Colonic mucosa (tissue), 4 donors: ENCODE data around the gene COX6B2. TPM values are rescaled to one million over a fixed set of nuclear protein-coding genes. Genes with fewer than 3 reads are reported as not detected.

ENCODE experiments used
- DNase-seq: peaks from one replicate; pipeline ENCODE4 v3.0.0-alpha.2; 2020
- H3K27ac ChIP-seq: fragments of 200-600 bp; one replicate; pipeline ENCODE4 v1.8.0; 2021
- H3K27me3 ChIP-seq: fragments of 200-600 bp; one replicate; pipeline ENCODE4 v1.8.0; 2021
- H3K36me3 ChIP-seq: fragments of 200-600 bp; one replicate; pipeline ENCODE4 v1.8.0; 2021
- H3K4me1 ChIP-seq: fragments of 200-600 bp; one replicate; pipeline ENCODE4 v1.8.0; 2021; ENCODE audit warnings: mild to moderate bottlenecking
- H3K4me3 ChIP-seq: fragments of 200-600 bp; one replicate; pipeline ENCODE4 v1.8.0; 2021
- H3K9ac ChIP-seq, 2 donors: one replicate each; pipeline ENCODE4 v1.7.0; 2013; ENCODE audit warnings: control low read depth in 2 of 2, low read depth in 2 of 2, low read length in 2 of 2
- H3K9me3 ChIP-seq: fragments of 200-600 bp; one replicate; pipeline ENCODE4 v1.8.0; 2021
- intact Hi-C: fragments of 100-400 bp; cut with DNase I; formaldehyde crosslinking; loops from one replicate; pipeline ENCODE4 v1.14.1; 2022
- total RNA-seq, 2 donors: library from RNA; stranded (reverse); fragmentation: NEBNext Ultra II Directional in 1 of 2; extraction: Animal tissue kit (Norgen Biotek cat#: 25700) in 1 of 2; gene quantifications; one replicate each; pipeline ENCODE4 v1.2.1, GENCODE V29; 2021
- TF ChIP-seq, protein P1 (sequence below): fragments of 200-600 bp; IDR thresholded peaks from one replicate; pipeline ENCODE4 v1.8.0; 2022; ENCODE audit warnings: antibody characterized with exemption, mild to moderate bottlenecking
- donor health status: healthy.
- donor health status: DM: no; HTN: no; CAD: no.
- donor health status: DM: no; HTN: no; CAD: no.

The COX6B2 gene
- total RNA-seq, 2 donors from 2014 or later, result 12.9 to 15.2 TPM

DNA sequence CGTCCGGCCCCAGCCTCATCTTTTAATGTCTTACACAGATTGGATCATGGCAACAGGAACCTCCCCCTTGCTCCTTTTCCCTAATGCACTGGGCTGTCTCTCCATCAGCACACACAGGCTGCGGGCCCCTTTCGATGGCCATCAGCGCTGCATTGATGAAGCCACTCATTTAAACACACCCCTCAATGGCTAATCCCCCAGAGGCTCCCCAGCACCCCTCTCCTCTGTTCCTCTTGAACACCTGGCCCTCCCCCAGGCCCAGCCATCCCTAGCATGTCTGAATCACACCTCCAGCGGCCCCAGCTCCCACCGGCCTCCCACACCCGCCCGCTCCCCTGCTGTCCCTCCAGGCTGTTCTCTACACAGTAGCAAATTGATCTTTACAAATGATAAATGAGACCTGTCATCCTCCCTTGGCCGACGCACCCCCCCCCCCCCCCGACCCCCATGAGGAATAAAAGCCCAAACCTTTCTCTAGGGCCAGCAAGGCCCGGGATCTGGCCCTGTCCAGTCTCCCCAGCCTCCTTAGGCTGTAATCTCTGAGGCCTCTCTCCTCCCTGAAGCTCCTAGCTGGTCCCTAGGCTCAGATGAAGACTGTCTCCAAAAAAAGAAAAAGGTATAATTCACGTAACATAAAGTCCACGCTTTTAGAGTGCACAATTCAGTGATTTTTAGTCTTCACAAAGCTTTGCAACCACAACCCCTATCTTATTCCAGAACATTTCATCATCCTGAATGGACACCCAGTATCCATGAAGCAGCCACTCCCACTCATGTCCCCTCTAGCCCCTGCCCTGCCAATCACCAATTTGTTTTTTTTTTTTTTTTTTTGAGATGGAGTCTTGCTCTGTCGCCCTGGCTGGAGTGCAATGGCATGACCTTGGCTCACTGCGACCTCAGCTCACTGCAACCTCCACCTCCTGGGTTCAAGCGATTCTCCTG lies 38.6 kb upstream of the COX6B2 start:
- Histone ChIP-seq H3K4me1 (peaks cover 5% of the 10 kb centered on the region), H3K9me3 (no peaks in the 10 kb centered on the region), H3K9ac (no peak overlapping the region), H3K27ac (no peak overlapping the region), H3K27me3 (no peaks in the 10 kb centered on the region), H3K4me3 (no peak overlapping the region), H3K36me3 (peaks cover 16% of the 10 kb centered on the region)
- no peak for DNase-seq
- TF ChIP-seq, protein P1, sequence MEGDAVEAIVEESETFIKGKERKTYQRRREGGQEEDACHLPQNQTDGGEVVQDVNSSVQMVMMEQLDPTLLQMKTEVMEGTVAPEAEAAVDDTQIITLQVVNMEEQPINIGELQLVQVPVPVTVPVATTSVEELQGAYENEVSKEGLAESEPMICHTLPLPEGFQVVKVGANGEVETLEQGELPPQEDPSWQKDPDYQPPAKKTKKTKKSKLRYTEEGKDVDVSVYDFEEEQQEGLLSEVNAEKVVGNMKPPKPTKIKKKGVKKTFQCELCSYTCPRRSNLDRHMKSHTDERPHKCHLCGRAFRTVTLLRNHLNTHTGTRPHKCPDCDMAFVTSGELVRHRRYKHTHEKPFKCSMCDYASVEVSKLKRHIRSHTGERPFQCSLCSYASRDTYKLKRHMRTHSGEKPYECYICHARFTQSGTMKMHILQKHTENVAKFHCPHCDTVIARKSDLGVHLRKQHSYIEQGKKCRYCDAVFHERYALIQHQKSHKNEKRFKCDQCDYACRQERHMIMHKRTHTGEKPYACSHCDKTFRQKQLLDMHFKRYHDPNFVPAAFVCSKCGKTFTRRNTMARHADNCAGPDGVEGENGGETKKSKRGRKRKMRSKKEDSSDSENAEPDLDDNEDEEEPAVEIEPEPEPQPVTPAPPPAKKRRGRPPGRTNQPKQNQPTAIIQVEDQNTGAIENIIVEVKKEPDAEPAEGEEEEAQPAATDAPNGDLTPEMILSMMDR, result no peak
- intact Hi-C loops, result no loop called here

DNA sequence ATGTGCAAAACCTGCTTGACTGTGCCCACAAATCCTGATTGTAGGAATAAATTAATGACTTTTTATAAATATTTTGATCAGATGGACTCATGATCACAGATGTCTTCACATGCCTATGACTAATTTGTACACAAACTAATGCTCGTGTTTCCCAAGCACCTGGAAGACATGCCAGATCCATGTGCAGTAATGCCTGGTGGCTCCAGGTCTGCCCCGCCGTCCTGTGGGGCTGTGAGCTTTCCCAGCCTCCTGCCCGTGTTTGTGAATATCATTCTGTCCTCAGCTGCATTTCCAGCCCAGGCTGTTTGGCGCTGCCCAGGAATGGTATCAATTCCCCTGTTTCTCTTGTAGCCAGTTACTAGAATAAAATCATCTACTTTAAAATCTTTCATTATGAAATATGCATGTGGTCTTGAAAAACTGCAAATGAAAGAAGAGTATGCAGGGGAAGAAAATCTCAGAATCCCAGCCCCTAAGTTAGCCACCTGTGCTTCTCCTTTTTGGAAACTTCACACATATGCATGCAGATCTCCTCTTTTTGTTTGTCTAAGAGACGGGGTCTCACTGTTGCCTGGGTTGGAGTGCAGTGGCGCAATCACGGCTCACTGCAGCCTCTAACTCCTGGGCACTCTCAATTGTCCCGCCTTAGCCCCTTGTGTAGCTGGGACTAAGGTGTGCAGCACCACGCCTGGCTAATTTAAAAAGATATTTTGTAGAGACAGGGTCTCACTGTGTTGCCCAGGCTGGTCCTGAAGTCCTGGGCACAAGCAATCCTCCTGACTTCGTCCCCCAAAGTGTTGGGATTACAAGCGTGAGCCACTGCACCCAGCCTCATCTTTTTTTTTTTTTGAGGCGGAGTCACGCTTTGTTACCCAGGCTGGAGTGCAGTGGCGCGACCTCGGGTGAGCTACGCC lies 37.4 kb upstream of the COX6B2 start:
- no peak overlapping the region for H3K9ac ChIP-seq
- H3K36me3 ChIP-seq, result peaks cover 24% of the 10 kb centered on the region
- intact Hi-C loops, result no loop called here
- peaks cover 16% of the 10 kb centered on the region for H3K4me1 ChIP-seq
- H3K9me3 ChIP-seq, result no peaks in the 10 kb centered on the region
- no peak for DNase-seq
- H3K27ac ChIP-seq, result no peak overlapping the region
- TF ChIP-seq, protein P1, result no peak
- no peaks in the 10 kb centered on the region for H3K27me3 ChIP-seq
- no peak overlapping the region for H3K4me3 ChIP-seq

DNA sequence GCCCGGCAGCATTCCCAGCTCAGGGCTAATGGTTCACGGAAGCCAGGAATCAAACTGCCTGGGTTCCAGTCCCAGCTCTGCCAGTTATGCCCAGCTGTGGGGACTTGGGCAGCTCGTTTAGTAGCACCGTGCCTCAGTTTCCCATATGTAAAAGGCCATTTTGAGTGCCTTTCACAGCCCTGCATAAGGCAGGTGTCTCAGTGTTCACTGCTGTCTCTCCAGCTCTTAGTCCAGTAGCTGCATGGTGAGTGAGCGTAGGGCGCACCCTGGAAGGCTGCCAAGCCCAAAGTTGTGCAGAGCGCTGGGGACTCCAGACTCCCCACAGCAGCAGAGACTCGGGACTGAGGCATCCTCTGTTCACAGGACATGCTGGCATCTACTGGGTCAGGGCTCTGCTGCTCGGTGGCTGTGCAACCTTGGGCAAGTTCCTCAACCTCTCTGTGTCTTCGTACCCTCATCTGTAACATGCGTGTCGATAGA lies 36.7 kb upstream of the COX6B2 start:
- H3K9me3 ChIP-seq, result no peaks in the 10 kb centered on the region
- no peak overlapping the region for H3K4me3 ChIP-seq
- intact Hi-C loops, result no loop called here
- H3K36me3 ChIP-seq, result peaks cover 24% of the 10 kb centered on the region
- no peak overlapping the region for H3K9ac ChIP-seq
- TF ChIP-seq, protein P1, result no peak
- DNase-seq, result no peak
- no peak overlapping the region for H3K27ac ChIP-seq
- H3K27me3 ChIP-seq, result no peaks in the 10 kb centered on the region
- peaks cover 18% of the 10 kb centered on the region for H3K4me1 ChIP-seq

DNA sequence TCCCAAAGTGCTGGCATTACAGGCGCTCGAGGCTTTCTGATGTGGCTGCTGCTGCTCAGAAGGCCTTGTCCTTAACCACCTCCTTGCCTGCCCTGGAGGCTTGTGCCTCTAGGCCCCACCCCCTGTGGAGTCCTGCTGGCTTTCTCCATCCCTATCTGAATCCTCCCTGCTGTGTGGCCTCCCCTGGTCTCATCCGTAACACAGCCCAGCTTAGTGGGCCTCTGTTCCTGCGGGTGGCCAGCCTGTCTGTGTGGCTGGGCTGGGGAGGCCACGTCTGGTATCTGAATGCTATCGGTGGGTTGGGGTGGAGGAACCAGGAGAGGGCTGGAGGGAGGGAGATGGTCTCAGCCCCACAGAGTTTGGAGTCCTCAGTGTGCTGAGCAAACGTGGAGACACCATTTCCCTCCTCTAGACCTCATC lies 36.0 kb upstream of the COX6B2 start:
- Histone ChIP-seq H3K27ac (no peak overlapping the region), H3K4me3 (no peak overlapping the region), H3K9me3 (no peaks in the 10 kb centered on the region), H3K9ac (no peak overlapping the region), H3K4me1 (peaks cover 18% of the 10 kb centered on the region), H3K27me3 (no peaks in the 10 kb centered on the region), H3K36me3 (peaks cover 24% of the 10 kb centered on the region)
- intact Hi-C loops, result no loop called here
- no peak for DNase-seq
- TF ChIP-seq, protein P1, result no peak
